Bronchial epithelial cell (primary cell): ENCODE results near the gene CLSTN2. TPM values are rescaled to one million over a fixed set of nuclear protein-coding genes. Genes with fewer than 3 reads are reported as not detected.

Source experiments
- DNase-seq: peaks from one replicate; pipeline ENCODE4 v3.0.0-alpha.2; 2010; ENCODE audit warnings: low read depth
- FAIRE-seq: peaks from 2 replicates; lab custom pipeline; 2011; peaks lifted over from hg19 to GRCh38; lab: Jason Lieb, UNC
- H3K27me3 ChIP-seq: 2 replicates; pipeline ENCODE4 v1.5.1; 2011; ENCODE audit warnings: low read length; ENCODE audit not compliant: control insufficient read depth, insufficient read depth
- H3K36me3 ChIP-seq: 2 replicates; pipeline ENCODE4 v1.5.1; 2011; ENCODE audit warnings: low read length; ENCODE audit not compliant: control insufficient read depth, insufficient read depth
- H3K4me3 ChIP-seq: 2 replicates; pipeline ENCODE4 v1.5.1; 2011; ENCODE audit warnings: mild to moderate bottlenecking, low read depth, low read length, control low read depth
- CTCF ChIP-seq: IDR thresholded peaks from 2 replicates; pipeline ENCODE4 v1.5.1; 2011; ENCODE audit warnings: mild to moderate bottlenecking, moderate library complexity, low read length, control low read depth, inconsistent platforms; ENCODE audit not compliant: insufficient read depth, severe bottlenecking
- total RNA-seq: library from RNA; depleted of rRNA; stranded (reverse); fragments of >200 nt; gene quantifications from 2 replicates; pipeline ENCODE4 v1.2.1, GENCODE V29; 2014

Gene CLSTN2
- total RNA-seq, 1 donor from 2014 or later = 0.26 TPM

DNA sequence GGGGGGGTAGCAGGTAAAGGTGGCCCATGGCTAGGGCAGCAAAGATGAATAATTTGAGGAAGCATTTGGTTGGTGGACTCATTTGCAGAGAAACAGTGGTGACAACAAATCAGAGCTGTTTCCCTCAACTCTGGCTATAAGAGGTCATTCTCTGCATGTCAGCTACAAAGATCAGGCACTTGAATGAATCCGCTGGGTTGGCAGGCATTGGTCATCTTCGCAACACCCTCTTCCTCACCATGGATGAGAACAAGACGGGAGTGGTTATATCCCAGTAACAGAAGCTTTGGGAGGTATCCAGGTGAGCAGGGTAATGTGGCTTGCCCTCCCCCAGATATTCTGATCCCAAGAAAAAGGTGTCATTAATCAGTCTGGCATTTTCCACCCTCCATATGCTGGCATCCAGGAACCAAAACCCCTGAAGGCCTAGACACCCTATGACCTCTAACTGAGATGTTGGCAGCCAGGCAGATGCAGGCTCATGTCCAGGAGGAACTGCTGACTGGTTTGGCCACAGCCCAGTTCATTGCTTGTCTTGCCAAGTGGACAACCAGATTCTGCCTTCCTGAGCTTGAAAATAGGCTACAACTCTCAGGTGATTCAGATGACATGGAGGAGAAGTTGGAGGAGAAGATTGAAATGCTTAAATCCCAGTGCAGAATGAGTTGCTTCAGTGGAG is 634.0 kb downstream of the CLSTN2 start:
- FAIRE-seq (no peak), DNase-seq (no peak)
- H3K36me3 ChIP-seq = no peaks in the 10 kb centered on the region
- H3K27me3 ChIP-seq = no peaks in the 10 kb centered on the region
- no peak overlapping the region for H3K4me3 ChIP-seq
- TF ChIP-seq CTCF = no peak

GRCh38 chr3:140570602-140571001 is 635.6 kb downstream of the CLSTN2 start:
- H3K36me3 ChIP-seq = no peaks in the 10 kb centered on the region
- no peak overlapping the region for H3K4me3 ChIP-seq
- FAIRE-seq (no peak), DNase-seq (no peak)
- TF ChIP-seq CTCF = no peak
- H3K27me3 ChIP-seq = no peaks in the 10 kb centered on the region

DNA sequence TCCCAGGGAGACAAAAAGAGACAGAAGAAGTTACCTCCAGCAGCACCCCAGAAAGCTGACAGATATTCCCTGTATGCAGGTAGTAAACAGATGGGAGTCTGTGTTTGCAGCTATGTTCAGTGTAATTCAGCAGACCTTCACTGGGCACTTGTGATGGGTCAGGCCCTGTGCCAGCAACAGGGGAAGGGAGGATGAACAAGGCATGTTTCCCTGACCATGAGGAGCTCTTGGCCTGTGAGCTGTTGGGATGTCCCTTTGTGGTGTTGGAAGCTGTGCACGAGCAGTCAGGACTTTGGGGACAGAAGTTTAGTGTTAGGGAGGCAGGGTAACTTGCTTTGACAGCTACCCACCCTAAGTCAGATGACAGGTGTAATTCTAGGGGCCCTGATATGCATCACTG is 636.9 kb downstream of the CLSTN2 start:
- no peak for TF ChIP-seq CTCF
- DNase-seq = no peak
- Histone ChIP-seq H3K4me3 (no peak overlapping the region), H3K36me3 (no peaks in the 10 kb centered on the region), H3K27me3 (peaks cover 2% of the 10 kb centered on the region)
- FAIRE-seq = peak; percentile 50

GRCh38 chr3:140572334-140572733 is 637.3 kb downstream of the CLSTN2 start:
- H3K4me3 ChIP-seq = no peak overlapping the region
- peak; percentile 62 for FAIRE-seq
- TF ChIP-seq CTCF = no peak
- H3K27me3 ChIP-seq = peaks cover 2% of the 10 kb centered on the region
- H3K36me3 ChIP-seq = no peaks in the 10 kb centered on the region
- no peak for DNase-seq

- no peak for TF ChIP-seq CTCF
- FAIRE-seq (no peak), DNase-seq (no peak)
- no peaks in the 10 kb centered on the region for H3K36me3 ChIP-seq
- H3K27me3 ChIP-seq = peaks cover 2% of the 10 kb centered on the region
- no peak overlapping the region for H3K4me3 ChIP-seq
These were observed 638.0 kb downstream of the CLSTN2 start for GRCh38 chr3:140573011-140573410.

- H3K36me3 ChIP-seq = no peaks in the 10 kb centered on the region
- H3K4me3 ChIP-seq = no peak overlapping the region
- FAIRE-seq (no peak), DNase-seq (no peak)
- TF ChIP-seq CTCF = no peak
- peaks cover 2% of the 10 kb centered on the region for H3K27me3 ChIP-seq
These were observed 639.4 kb downstream of the CLSTN2 start for GRCh38 chr3:140574375-140574774.
